Measurements from ENCODE around the gene NEURL1B. TPM values are rescaled to one million over a fixed set of nuclear protein-coding genes. Genes with fewer than 3 reads are reported as not detected.

NEURL1B gene
- total and polyA plus RNA-seq, 8 donors = 2.8 to 7.8 (median 3.9) TPM

GRCh38 chr5:172687940-172688339, 46.9 kb downstream of the NEURL1B start:
- no peak for TF ChIP-seq CTCF (IDR thresholded peaks at IDR 0.05)
- H3K4me3 ChIP-seq = no peak overlapping the region
- peak overlapping the region; percentile 22 to 75 (median 56) for H3K27ac ChIP-seq
- intact Hi-C loops (cut with DNase I) = no loop called here
- ATAC-seq = no peak
- WGBS, 2 donors = 53 to 61% methylated on average over 4 of the region's 4 CpGs
- no peaks in the 10 kb centered on the region for H3K27me3 ChIP-seq
- FAIRE-seq = no peak
- H3K4me1 ChIP-seq = peaks cover 11 to 24% (median 16%) of the 10 kb centered on the region in 3 donors
- no peaks in the 10 kb centered on the region for H3K36me3 ChIP-seq
- DNase-seq = no peak
- H3K9me3 ChIP-seq = no peaks in the 10 kb centered on the region

GRCh38 chr5:172688349-172689217, 47.5 kb downstream of the NEURL1B start:
- no peak overlapping the region for H3K4me3 ChIP-seq
- peak overlapping the region; percentile 22 to 75 (median 56) for H3K27ac ChIP-seq
- H3K36me3 ChIP-seq = no peaks in the 10 kb centered on the region
- ATAC-seq = peak; percentile 77 to 87 (median 84)
- peak in 5 of 6 donors; percentile 47 to 70 (median 68) for DNase-seq
- peaks cover 11 to 25% (median 22%) of the 10 kb centered on the region in 3 donors for H3K4me1 ChIP-seq
- no peaks in the 10 kb centered on the region for H3K9me3 ChIP-seq
- no peak for TF ChIP-seq CTCF (IDR thresholded peaks at IDR 0.05)
- H3K27me3 ChIP-seq = no peaks in the 10 kb centered on the region
- FAIRE-seq = no peak
- intact Hi-C loops (cut with DNase I) = no loop called here
- 26 to 29% methylated on average over 11 of the region's 11 CpGs for whole genome bisulfite sequencing, 2 donors

GRCh38 chr5:172689218-172689572, 48.1 kb downstream of the NEURL1B start:
- Histone ChIP-seq H3K9me3 (no peaks in the 10 kb centered on the region), H3K4me3 (no peak overlapping the region), H3K27ac (peak overlapping the region in 3 of 4 donors; percentile 22 to 75 (median 73)), H3K36me3 (no peaks in the 10 kb centered on the region), H3K4me1 (peaks cover 11 to 25% (median 22%) of the 10 kb centered on the region in 3 donors), H3K27me3 (no peaks in the 10 kb centered on the region)
- 51 to 57% methylated on average over 7 of the region's 7 CpGs for WGBS, 2 donors
- no peak for FAIRE-seq
- no peak for DNase-seq
- TF ChIP-seq CTCF (IDR thresholded peaks at IDR 0.05) = no peak
- intact Hi-C loops (cut with DNase I) = no loop called here
- ATAC-seq = no peak

- ATAC-seq (no peak), FAIRE-seq (no peak), DNase-seq (no peak)
- Histone ChIP-seq H3K9me3 (no peaks in the 10 kb centered on the region), H3K4me3 (no peak overlapping the region), H3K36me3 (no peaks in the 10 kb centered on the region), H3K27me3 (no peaks in the 10 kb centered on the region), H3K4me1 (peaks cover 11 to 25% (median 22%) of the 10 kb centered on the region in 3 donors), H3K27ac (peak overlapping the region in 2 of 4 donors; percentile 73 to 75)
- WGBS, 2 donors = 78 to 87% methylated on average over 10 of the region's 10 CpGs
- TF ChIP-seq CTCF (IDR thresholded peaks at IDR 0.05) = no peak
- intact Hi-C loops (cut with DNase I) = no loop called here
Observed at GRCh38 chr5:172689801-172690200, 48.7 kb downstream of the NEURL1B start.

All from pancreas (tissue), 10 donors.